WTC11 (cell line): ENCODE results near the gene HRC. TPM values are rescaled to one million over a fixed set of nuclear protein-coding genes. Genes with fewer than 3 reads are reported as not detected.

Source experiments
- ATAC-seq: fragments of 200-7000 bp; cut with Tn5 transposase; 2 replicates; pipeline ENCODE4 v1.10.0; 2021; ENCODE audit warnings: mild to moderate bottlenecking, moderate library complexity
- CTCF ChIA-PET: fragments of 300-600 bp; sonication (Branson Sonifier 250); formaldehyde crosslinking; loops from one replicate; lab custom pipeline; 2021; ENCODE audit warnings: antibody characterized with exemption; lab: Charles Lee
- POLR2A ChIA-PET: fragments of 350-600 bp; sonication (Branson Sonifier 250); formaldehyde crosslinking; loops from one replicate; lab custom pipeline; 2021; ENCODE audit warnings: antibody characterized with exemption; lab: Charles Lee
- DNase-seq: peaks from one replicate; pipeline ENCODE4 v3.0.0; 2021; ENCODE audit warnings: low spot score
- H3K27ac Mint-ChIP-seq: 2 replicates; pipeline ENCODE4 v1.8.0; 2021; ENCODE audit warnings: mixed read lengths
- H3K27me3 Mint-ChIP-seq: 2 replicates; pipeline ENCODE4 v1.8.0; 2021; ENCODE audit warnings: low read depth, mild to moderate bottlenecking, moderate library complexity, mixed read lengths
- H3K36me3 Mint-ChIP-seq: 2 replicates; pipeline ENCODE4 v1.8.0; 2021; ENCODE audit warnings: mixed read lengths
- H3K4me1 Mint-ChIP-seq: 2 replicates; pipeline ENCODE4 v1.8.0; 2022; ENCODE audit warnings: mixed read lengths
- H3K4me3 Mint-ChIP-seq: 2 replicates; pipeline ENCODE4 v1.8.0; 2021; ENCODE audit warnings: mild to moderate bottlenecking, moderate library complexity, mixed read lengths
- H3K9me3 Mint-ChIP-seq: 2 replicates; pipeline ENCODE4 v1.8.0; 2021; ENCODE audit warnings: mixed read lengths
- ARID4B ChIP-seq: sonication (generic); formaldehyde crosslinking; IDR thresholded peaks from 2 replicates; pipeline ENCODE4 v1.8.0; 2023; ENCODE audit warnings: missing genetic modification reagents, mild to moderate bottlenecking, borderline replicate concordance
- CREB1 ChIP-seq: sonication (generic); formaldehyde crosslinking; IDR thresholded peaks from 2 replicates; pipeline ENCODE4 v1.8.0; 2023; ENCODE audit warnings: mild to moderate bottlenecking, missing genetic modification reagents
- FOXK1 ChIP-seq: sonication (generic); formaldehyde crosslinking; IDR thresholded peaks from 2 replicates; pipeline ENCODE4 v1.8.0; 2022; ENCODE audit warnings: mild to moderate bottlenecking, moderate library complexity, missing genetic modification reagents
- IRF1 ChIP-seq: sonication (generic); formaldehyde crosslinking; IDR thresholded peaks from 2 replicates; pipeline ENCODE4 v1.8.0; 2023; ENCODE audit warnings: missing genetic modification reagents
- KAT7 ChIP-seq: sonication (generic); formaldehyde crosslinking; IDR thresholded peaks from 2 replicates; pipeline ENCODE4 v1.8.1; 2023; ENCODE audit warnings: missing genetic modification reagents, mild to moderate bottlenecking, borderline replicate concordance
- MAX ChIP-seq: sonication (generic); formaldehyde crosslinking; IDR thresholded peaks from 2 replicates; pipeline ENCODE4 v1.8.0; 2022; ENCODE audit warnings: mild to moderate bottlenecking, missing genetic modification reagents
- MYBL2 ChIP-seq: sonication (generic); formaldehyde crosslinking; IDR thresholded peaks from 2 replicates; pipeline ENCODE4 v1.8.1; 2023; ENCODE audit warnings: mild to moderate bottlenecking, moderate library complexity, missing genetic modification reagents
- NR1H2 ChIP-seq: sonication (generic); formaldehyde crosslinking; IDR thresholded peaks from 2 replicates; pipeline ENCODE4 v1.9.0; 2021; ENCODE audit warnings: mild to moderate bottlenecking, moderate library complexity, missing genetic modification reagents
- PRDM15 ChIP-seq: sonication (generic); formaldehyde crosslinking; IDR thresholded peaks from 2 replicates; pipeline ENCODE4 v1.8.0; 2022; ENCODE audit warnings: missing genetic modification reagents
- PRRX2 ChIP-seq: fragments of 250-450 bp; sonication (Bioruptor Pico); IDR thresholded peaks from 2 replicates; pipeline ENCODE4 v1.8.0; 2021; ENCODE audit warnings: mild to moderate bottlenecking
- SMAD4 ChIP-seq: sonication (generic); formaldehyde crosslinking; IDR thresholded peaks from 2 replicates; pipeline ENCODE4 v1.8.0; 2022; ENCODE audit warnings: mild to moderate bottlenecking, missing genetic modification reagents
- ZNF232 ChIP-seq: sonication (generic); formaldehyde crosslinking; IDR thresholded peaks from 2 replicates; pipeline ENCODE4 v1.8.0; 2022; ENCODE audit warnings: mild to moderate bottlenecking, missing genetic modification reagents
- total RNA-seq: library from RNA; stranded (reverse); gene quantifications from 3 replicates; pipeline ENCODE4 v1.2.3, GENCODE V29; 2021
- TF ChIP-seq, protein P1 (sequence below): sonication (generic); formaldehyde crosslinking; IDR thresholded peaks from 2 replicates; pipeline ENCODE4 v1.8.1; 2023; ENCODE audit warnings: mild to moderate bottlenecking, missing genetic modification reagents, borderline replicate concordance
- TF ChIP-seq, protein P2 (sequence below): sonication (generic); formaldehyde crosslinking; IDR thresholded peaks from 2 replicates; pipeline ENCODE4 v1.8.1; 2022; ENCODE audit warnings: mild to moderate bottlenecking, moderate library complexity, missing genetic modification reagents
- TF ChIP-seq, protein P3 (sequence below): sonication (generic); formaldehyde crosslinking; IDR thresholded peaks from 2 replicates; pipeline ENCODE4 v1.8.1; 2023; ENCODE audit warnings: mild to moderate bottlenecking, missing genetic modification reagents, moderate library complexity
- TF ChIP-seq, protein P4 (sequence below): fragments of 250-450 bp; sonication (Bioruptor Pico); IDR thresholded peaks from 2 replicates; pipeline ENCODE4 v1.9.0; 2021; ENCODE audit warnings: mild to moderate bottlenecking, borderline replicate concordance

HRC gene
- total RNA-seq, 1 experiment from 2014 or later = 1.9 TPM

DNA sequence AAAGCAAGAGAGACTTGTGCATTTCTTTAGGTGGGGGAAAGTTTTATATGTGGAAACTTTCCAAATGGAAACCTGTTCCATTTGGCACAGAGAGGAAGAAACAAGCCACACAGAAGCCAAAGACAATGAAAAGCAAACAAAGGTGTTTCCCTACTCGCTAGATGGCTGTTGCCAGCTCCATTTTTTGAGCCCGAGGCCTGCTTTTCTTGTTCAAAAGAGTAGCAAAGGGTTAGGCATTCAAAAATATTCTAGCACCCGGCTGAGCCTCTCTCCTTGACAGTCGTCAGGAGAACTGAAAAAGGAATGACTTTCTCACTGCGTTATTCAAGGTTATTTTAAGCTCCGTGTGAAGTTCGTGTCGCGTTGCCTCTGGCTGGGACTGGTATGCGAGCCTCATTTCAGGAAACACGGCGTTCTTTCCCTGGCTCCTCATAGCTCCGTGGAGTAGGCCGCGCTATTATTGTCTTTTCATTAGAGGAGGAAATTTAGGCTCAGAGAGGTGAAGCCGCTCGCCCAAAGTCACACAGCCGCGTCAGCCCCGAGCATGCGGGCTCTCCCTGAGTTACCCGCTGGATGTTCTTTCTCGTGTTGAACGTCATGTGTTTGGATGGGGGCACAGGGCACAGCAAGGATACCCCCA, 10.0 kb upstream of the HRC start:
- Mint-ChIP-seq H3K4me3 (peak overlapping the region; percentile 29), H3K9me3 (no peaks in the 10 kb centered on the region), H3K4me1 (peaks cover 6% of the 10 kb centered on the region), H3K36me3 (no peaks in the 10 kb centered on the region), H3K27me3 (peaks cover 8% of the 10 kb centered on the region), H3K27ac (peak overlapping the region; percentile 49; the same call in 1 of the 2 replicates)
- ATAC-seq = no peak
- no peak for DNase-seq
- TF ChIP-seq MAX (CRISPR knock-in tag) = no peak
- no peak for TF ChIP-seq CREB1 (CRISPR knock-in tag)
- no peak for TF ChIP-seq NR1H2
- no peak for TF ChIP-seq KAT7 (CRISPR knock-in tag)
- TF ChIP-seq MYBL2 (CRISPR knock-in tag) = no peak
- TF ChIP-seq ZNF232 (CRISPR knock-in tag) = no peak
- no peak for TF ChIP-seq PRDM15
- TF ChIP-seq PRRX2 (CRISPR knock-in tag) = no peak
- TF ChIP-seq, protein P1, sequence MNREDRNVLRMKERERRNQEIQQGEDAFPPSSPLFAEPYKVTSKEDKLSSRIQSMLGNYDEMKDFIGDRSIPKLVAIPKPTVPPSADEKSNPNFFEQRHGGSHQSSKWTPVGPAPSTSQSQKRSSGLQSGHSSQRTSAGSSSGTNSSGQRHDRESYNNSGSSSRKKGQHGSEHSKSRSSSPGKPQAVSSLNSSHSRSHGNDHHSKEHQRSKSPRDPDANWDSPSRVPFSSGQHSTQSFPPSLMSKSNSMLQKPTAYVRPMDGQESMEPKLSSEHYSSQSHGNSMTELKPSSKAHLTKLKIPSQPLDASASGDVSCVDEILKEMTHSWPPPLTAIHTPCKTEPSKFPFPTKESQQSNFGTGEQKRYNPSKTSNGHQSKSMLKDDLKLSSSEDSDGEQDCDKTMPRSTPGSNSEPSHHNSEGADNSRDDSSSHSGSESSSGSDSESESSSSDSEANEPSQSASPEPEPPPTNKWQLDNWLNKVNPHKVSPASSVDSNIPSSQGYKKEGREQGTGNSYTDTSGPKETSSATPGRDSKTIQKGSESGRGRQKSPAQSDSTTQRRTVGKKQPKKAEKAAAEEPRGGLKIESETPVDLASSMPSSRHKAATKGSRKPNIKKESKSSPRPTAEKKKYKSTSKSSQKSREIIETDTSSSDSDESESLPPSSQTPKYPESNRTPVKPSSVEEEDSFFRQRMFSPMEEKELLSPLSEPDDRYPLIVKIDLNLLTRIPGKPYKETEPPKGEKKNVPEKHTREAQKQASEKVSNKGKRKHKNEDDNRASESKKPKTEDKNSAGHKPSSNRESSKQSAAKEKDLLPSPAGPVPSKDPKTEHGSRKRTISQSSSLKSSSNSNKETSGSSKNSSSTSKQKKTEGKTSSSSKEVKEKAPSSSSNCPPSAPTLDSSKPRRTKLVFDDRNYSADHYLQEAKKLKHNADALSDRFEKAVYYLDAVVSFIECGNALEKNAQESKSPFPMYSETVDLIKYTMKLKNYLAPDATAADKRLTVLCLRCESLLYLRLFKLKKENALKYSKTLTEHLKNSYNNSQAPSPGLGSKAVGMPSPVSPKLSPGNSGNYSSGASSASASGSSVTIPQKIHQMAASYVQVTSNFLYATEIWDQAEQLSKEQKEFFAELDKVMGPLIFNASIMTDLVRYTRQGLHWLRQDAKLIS = no peak
- no peak for TF ChIP-seq SMAD4 (CRISPR knock-in tag)
- no peak for TF ChIP-seq FOXK1 (CRISPR knock-in tag)
- TF ChIP-seq IRF1 = no peak
- TF ChIP-seq, protein P2, sequence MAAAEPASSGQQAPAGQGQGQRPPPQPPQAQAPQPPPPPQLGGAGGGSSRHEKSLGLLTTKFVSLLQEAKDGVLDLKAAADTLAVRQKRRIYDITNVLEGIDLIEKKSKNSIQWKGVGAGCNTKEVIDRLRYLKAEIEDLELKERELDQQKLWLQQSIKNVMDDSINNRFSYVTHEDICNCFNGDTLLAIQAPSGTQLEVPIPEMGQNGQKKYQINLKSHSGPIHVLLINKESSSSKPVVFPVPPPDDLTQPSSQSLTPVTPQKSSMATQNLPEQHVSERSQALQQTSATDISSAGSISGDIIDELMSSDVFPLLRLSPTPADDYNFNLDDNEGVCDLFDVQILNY (CRISPR knock-in tag) = no peak
- TF ChIP-seq, protein P3, sequence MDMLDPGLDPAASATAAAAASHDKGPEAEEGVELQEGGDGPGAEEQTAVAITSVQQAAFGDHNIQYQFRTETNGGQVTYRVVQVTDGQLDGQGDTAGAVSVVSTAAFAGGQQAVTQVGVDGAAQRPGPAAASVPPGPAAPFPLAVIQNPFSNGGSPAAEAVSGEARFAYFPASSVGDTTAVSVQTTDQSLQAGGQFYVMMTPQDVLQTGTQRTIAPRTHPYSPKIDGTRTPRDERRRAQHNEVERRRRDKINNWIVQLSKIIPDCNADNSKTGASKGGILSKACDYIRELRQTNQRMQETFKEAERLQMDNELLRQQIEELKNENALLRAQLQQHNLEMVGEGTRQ (CRISPR knock-in tag) = no peak
- TF ChIP-seq ARID4B = no peak
- TF ChIP-seq, protein P4, sequence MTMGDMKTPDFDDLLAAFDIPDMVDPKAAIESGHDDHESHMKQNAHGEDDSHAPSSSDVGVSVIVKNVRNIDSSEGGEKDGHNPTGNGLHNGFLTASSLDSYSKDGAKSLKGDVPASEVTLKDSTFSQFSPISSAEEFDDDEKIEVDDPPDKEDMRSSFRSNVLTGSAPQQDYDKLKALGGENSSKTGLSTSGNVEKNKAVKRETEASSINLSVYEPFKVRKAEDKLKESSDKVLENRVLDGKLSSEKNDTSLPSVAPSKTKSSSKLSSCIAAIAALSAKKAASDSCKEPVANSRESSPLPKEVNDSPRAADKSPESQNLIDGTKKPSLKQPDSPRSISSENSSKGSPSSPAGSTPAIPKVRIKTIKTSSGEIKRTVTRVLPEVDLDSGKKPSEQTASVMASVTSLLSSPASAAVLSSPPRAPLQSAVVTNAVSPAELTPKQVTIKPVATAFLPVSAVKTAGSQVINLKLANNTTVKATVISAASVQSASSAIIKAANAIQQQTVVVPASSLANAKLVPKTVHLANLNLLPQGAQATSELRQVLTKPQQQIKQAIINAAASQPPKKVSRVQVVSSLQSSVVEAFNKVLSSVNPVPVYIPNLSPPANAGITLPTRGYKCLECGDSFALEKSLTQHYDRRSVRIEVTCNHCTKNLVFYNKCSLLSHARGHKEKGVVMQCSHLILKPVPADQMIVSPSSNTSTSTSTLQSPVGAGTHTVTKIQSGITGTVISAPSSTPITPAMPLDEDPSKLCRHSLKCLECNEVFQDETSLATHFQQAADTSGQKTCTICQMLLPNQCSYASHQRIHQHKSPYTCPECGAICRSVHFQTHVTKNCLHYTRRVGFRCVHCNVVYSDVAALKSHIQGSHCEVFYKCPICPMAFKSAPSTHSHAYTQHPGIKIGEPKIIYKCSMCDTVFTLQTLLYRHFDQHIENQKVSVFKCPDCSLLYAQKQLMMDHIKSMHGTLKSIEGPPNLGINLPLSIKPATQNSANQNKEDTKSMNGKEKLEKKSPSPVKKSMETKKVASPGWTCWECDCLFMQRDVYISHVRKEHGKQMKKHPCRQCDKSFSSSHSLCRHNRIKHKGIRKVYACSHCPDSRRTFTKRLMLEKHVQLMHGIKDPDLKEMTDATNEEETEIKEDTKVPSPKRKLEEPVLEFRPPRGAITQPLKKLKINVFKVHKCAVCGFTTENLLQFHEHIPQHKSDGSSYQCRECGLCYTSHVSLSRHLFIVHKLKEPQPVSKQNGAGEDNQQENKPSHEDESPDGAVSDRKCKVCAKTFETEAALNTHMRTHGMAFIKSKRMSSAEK (CRISPR knock-in tag) = no peak
- ChIA-PET POLR2A (interaction anchor here (0.5 to 0.7 kb wide), 2 partner anchors 10 to 79 kb away, joined by 3 to 4 read pairs; partner anchors contain the start of gene HRC), CTCF (interaction anchor here (0.6 to 3.3 kb wide), 11 partner anchors 10 to 172 kb away, joined by 3 to 21 read pairs (median 6); partner anchors contain the start of genes HRC, LIN7B and RUVBL2)
